ENCODE results near the gene TRMT2A. TPM values are rescaled to one million over a fixed set of nuclear protein-coding genes. Genes with fewer than 3 reads are reported as not detected.
A peak's percentile ranks its signal among the peaks of the same experiment; 100 is the strongest.

Gene TRMT2A
- total RNA-seq, 6 experiments from 2014 or later: 26.9 to 54.6 (median 29.1) TPM

DNA sequence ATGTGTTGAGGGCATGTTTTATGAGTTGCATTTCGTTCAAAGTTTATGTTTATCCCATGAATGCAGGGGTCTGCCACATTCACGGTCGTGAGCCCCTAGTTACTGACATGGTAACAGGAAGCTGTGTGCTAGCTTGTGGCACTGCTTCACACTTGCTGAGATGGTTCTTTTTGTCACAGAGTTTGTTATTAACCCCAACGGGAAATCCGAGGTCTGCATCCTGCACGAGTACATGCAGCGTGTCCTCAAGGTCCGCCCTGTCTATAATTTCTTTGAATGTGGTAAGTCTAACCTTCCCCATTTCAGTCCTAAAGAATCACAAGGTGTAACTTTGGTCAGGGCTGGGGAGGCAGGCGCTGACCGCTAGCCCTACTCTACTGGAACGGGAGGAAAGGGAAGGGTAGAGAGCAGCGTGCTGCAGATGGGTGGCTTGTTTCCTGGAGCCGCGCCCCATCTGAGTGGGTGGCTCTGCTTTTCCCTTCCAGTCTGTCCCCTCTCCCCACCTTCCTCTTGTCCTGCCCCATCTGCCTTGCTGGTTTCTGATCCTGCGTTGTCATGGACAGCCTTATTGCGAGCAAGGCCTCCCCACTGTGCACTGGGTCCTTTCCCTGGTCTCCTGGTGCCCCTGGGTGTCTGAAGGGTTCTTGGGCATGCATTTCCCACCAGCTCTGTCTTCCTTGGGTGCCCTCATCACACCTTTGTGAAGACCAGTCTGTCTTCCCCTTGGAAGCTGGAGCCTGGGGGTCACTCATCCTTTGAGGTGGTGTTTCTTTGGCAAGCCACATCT lies 25.1 kb downstream of the TRMT2A start:
- no peaks in the 10 kb centered on the region for H3K9me3 ChIP-seq
- H3K4me1 ChIP-seq: peaks cover 0 to 26% (median 12%) of the 10 kb centered on the region in 4 donors
- no peaks in the 10 kb centered on the region for H3K27me3 ChIP-seq
- ATAC-seq: no peak
- 82% methylated on average over 12 of the region's 16 CpGs for WGBS (ENCODE audit: insufficient coverage, low coverage, low lambda C conversion rate, missing lambda C conversion rate)
- H3K4me3 ChIP-seq: no peak overlapping the region
- DNase-seq: no peak
- intact Hi-C loops (cut with DNase I): loop anchor here in 1 of 2 donors (10.0 kb wide), 1 partner anchor 127 kb away; no protein-coding TSS in a partner anchor
- H3K27ac ChIP-seq: peak overlapping the region in 1 of 3 donors; percentile 54
- peaks cover 9 to 75% (median 34%) of the 10 kb centered on the region in 4 donors for H3K36me3 ChIP-seq
- TF ChIP-seq, protein P1, sequence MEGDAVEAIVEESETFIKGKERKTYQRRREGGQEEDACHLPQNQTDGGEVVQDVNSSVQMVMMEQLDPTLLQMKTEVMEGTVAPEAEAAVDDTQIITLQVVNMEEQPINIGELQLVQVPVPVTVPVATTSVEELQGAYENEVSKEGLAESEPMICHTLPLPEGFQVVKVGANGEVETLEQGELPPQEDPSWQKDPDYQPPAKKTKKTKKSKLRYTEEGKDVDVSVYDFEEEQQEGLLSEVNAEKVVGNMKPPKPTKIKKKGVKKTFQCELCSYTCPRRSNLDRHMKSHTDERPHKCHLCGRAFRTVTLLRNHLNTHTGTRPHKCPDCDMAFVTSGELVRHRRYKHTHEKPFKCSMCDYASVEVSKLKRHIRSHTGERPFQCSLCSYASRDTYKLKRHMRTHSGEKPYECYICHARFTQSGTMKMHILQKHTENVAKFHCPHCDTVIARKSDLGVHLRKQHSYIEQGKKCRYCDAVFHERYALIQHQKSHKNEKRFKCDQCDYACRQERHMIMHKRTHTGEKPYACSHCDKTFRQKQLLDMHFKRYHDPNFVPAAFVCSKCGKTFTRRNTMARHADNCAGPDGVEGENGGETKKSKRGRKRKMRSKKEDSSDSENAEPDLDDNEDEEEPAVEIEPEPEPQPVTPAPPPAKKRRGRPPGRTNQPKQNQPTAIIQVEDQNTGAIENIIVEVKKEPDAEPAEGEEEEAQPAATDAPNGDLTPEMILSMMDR (IDR thresholded peaks at IDR 0.05): no peak
- no peak for TF ChIP-seq POLR2A (IDR thresholded peaks at IDR 0.05)

DNA sequence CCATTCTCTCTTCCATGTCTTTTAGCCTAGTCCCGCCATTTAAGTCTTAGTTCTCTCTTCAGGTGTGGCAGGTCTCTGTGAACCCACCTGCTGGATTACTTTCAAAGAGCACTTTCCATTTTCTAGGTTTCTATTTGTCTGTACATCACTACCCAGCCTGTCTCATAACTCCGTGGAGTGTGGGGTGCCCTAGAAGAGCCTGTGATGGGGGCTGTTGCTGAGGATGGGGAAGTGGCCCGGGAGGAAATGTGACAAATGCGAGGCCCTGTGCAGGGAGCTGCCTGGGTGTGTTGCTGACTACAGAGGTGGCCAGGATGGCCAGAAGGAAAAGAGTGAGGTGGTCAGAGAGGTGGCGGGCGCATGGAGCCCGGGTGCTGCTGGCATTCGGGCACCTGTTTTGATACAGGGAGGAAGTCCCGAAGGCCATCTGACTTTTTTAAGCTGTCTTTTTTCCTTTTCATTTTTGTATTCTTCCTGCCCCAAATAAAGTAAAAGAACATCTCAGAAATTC lies 26.2 kb downstream of the TRMT2A start:
- H3K36me3 ChIP-seq: peaks cover 9 to 81% (median 39%) of the 10 kb centered on the region in 4 donors
- no peaks in the 10 kb centered on the region for H3K9me3 ChIP-seq
- no peak overlapping the region for H3K27ac ChIP-seq
- H3K27me3 ChIP-seq: no peaks in the 10 kb centered on the region
- no peak for TF ChIP-seq POLR2A (IDR thresholded peaks at IDR 0.05)
- TF ChIP-seq, protein P1 (IDR thresholded peaks at IDR 0.05): no peak
- DNase-seq (no peak), ATAC-seq (no peak)
- intact Hi-C loops (cut with DNase I): loop anchor here in 1 of 2 donors (10.0 kb wide), 1 partner anchor 126 kb away; no protein-coding TSS in a partner anchor
- peaks cover 0 to 26% (median 12%) of the 10 kb centered on the region in 4 donors for H3K4me1 ChIP-seq
- no peak overlapping the region for H3K4me3 ChIP-seq
- whole genome bisulfite sequencing (ENCODE audit: insufficient coverage, low coverage, low lambda C conversion rate, missing lambda C conversion rate): 87% methylated on average over 7 of the region's 9 CpGs

DNA sequence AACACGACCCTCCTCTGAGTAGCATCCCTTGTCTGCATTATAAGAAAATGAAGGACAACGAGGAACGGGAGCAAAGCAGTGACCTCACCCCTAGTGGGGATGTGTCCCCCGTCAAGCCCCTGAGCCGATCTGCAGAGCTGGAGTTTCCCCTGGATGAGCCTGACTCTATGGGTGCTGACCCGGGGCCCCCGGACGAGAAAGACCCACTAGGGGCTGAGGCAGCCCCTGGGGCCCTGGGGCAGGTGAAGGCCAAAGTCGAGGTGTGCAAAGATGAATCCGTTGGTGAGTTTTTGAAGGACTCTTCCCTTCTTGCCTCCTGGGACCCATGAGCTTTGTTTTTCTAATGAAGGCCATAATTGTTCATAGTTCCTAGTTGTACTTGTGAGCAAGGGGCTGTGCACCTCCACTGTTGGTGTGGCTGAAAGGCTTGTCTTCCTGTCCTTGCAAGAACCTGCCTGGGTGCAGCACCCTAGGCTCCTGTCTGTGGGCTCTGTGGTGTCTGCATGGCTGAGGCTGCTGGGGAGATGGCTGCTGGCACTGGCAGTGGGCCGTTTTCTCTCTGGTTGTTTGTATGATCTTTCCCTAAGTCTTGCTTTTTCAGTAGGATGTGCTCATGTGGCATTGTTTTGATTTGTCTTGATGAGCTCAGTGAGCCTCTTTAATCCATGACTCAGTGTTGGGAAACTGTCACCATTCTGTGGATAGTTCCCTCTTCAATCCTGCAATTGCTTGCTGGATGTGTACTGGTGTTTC lies 26.9 kb downstream of the TRMT2A start:
- ATAC-seq: no peak
- intact Hi-C loops (cut with DNase I): loop anchor here in 1 of 2 donors (10.0 kb wide), 1 partner anchor 125 kb away; no protein-coding TSS in a partner anchor
- 94% methylated on average over 6 of the region's 11 CpGs for WGBS (ENCODE audit: insufficient coverage, low coverage, low lambda C conversion rate, missing lambda C conversion rate)

More for the DNA sequence above, 26.9 kb downstream of the TRMT2A start:
- Histone ChIP-seq H3K36me3 (peaks cover 9 to 78% (median 39%) of the 10 kb centered on the region in 4 donors), H3K4me3 (no peak overlapping the region), H3K27ac (no peak overlapping the region), H3K4me1 (peaks cover 0 to 31% (median 15%) of the 10 kb centered on the region in 4 donors), H3K27me3 (no peaks in the 10 kb centered on the region), H3K9me3 (no peaks in the 10 kb centered on the region)
- DNase-seq: no peak
- TF ChIP-seq POLR2A (IDR thresholded peaks at IDR 0.05): no peak
- TF ChIP-seq, protein P1 (IDR thresholded peaks at IDR 0.05): no peak
